Fibroblast of peridontal ligament (primary cell): Measurements from ENCODE around the gene PLEKHG7.
A peak's percentile ranks its signal among the peaks of the same experiment; 100 is the strongest.
"Not testable (repeated sequence)": the region's sequence is repeated elsewhere in the genome, so short reads cannot be mapped to it uniquely, and the experiment has no call there.

ENCODE experiments used
- DNase-seq: peaks from one replicate; pipeline ENCODE4 v3.0.0-alpha.2; 2010; ENCODE audit errors: extremely low read depth

The PLEKHG7 gene

DNA sequence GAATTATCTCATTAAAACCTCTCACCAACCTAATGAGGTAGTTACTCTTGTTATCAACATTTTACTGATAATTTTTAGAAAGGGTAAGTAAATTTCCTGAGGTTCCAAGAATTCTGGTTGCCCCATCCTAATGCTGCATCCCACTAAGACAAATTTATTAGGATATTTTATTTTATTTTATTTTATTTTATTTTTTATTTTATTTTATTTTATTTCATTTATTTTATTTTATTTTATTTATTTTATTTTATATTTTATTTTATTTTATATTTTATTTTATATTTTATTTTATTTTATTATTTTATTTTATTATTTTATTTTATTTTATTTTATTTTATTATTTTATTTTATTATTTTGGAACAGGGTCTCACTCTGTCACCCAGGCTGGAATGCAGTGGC, 46.9 kb downstream of the PLEKHG7 start:
- not testable (repeated sequence) for DNase-seq

GRCh38 chr12:92753976-92754885, 51.4 kb downstream of the PLEKHG7 start:
- DNase-seq, result peak; percentile 82

- DNase-seq, result no peak
These were observed 54.3 kb downstream of the PLEKHG7 start for GRCh38 chr12:92756898-92757596.

DNA sequence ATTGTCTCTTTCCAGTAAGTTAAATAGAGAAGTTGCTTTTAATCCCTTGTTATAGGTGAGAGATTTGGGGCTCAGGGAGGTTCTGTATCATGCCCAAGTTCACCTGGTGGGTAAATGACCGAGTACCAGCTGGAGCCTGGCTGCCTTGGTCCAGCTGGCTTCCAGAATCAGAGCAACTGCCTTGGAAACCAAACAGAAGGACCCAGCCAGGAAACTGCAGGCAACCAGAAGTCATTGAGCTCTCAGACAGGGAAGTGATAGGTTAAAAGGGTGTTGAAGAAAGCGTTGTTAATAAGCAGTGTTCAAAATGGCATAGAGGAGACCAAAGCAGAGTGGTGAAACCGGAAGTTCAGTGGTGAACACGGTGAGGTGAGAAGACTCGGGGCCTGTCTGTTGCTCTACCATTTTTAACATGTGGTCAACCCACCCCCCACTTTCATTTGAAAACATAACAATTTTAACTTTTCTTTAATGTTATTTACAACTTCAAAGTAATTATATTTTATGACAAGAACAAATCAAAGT, 54.9 kb downstream of the PLEKHG7 start:
- no peak for DNase-seq

DNA sequence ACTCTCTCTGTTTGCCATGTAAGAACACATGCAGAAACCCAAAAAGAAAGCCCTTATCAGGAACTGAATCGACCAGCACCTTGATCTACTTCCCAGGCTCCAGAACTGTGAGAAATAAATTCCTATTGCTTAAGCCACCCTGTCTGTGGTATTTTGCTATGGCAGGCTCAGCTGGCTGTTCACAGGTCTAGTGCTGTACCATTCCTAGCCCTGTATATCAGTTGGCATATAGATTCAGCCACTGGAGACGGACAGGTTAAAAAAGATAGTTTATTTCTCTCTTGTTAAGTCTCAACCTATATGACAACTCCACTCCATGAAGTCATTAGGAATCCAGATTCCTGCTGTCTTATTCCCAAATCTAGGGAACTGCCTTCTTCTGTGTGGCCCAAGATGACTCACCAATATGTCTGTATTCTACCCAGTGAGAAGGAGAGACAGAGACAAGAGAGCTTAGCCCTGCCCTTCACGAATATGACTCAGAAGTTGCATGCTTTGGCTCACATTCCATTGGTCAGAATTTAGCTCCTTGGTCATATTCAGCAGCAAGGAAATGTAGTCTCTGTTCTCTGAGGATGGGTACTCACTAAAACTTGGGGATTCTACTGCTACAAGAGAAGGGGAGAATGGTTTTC, 57.0 kb downstream of the PLEKHG7 start:
- DNase-seq, result peak; percentile 93

DNA sequence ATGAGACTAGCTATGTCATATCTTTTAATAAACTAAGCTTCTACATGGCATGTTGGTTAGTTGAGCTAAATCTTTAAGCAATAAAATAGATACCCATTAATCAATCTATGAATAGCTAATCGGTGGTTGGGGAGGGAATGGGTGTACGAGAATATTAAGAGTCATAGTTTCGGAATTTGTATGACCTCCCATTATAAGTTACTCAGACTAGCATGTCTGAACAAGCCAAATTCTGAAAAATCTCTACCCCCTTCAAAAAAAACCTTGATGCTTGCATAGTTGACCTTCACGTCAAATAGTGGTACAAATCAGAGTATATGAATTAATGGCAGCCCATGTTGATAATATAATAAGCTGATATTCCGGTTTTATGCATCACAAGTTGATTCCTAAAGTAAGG, 60.0 kb downstream of the PLEKHG7 start:
- no peak for DNase-seq

DNA sequence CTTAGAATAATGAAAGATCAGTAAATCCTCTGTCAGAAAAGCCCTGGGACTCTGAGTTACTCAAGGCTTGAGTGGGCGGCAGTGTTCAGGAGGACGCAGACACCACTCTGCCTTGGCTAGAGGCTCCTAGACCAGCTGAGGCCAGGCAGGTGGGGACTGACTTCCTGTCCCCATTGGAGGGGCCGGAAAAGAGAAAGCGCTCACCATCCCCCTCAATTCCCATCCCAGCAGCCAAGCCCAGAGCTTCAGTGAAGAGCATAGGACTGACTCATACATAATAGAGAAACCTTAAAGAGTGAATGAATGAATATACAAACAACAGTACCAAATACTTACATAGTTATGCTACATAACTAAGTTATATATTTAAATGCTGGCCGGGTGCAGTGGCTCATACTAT, 62.0 kb downstream of the PLEKHG7 start:
- DNase-seq, result no peak

DNA sequence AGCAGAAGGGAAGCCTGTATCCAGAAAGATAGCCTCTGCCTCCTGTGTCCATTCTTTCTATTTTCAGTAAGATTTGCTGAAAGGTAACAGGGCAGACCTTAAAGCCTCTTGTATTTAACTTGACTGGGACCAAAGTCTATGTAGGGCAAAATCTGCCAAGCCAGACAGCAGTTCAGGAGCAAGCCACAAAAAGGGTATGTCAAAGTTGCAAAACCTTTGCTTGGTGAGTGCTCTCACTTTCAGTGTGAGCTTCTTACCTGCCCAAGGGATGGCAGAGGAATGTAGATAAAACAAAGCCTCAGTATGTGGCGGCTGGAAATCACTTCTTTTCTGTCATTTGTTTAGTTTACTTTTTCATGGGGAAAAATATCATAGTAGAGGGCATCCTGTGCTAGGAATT, 63.1 kb downstream of the PLEKHG7 start:
- DNase-seq, result no peak

DNA sequence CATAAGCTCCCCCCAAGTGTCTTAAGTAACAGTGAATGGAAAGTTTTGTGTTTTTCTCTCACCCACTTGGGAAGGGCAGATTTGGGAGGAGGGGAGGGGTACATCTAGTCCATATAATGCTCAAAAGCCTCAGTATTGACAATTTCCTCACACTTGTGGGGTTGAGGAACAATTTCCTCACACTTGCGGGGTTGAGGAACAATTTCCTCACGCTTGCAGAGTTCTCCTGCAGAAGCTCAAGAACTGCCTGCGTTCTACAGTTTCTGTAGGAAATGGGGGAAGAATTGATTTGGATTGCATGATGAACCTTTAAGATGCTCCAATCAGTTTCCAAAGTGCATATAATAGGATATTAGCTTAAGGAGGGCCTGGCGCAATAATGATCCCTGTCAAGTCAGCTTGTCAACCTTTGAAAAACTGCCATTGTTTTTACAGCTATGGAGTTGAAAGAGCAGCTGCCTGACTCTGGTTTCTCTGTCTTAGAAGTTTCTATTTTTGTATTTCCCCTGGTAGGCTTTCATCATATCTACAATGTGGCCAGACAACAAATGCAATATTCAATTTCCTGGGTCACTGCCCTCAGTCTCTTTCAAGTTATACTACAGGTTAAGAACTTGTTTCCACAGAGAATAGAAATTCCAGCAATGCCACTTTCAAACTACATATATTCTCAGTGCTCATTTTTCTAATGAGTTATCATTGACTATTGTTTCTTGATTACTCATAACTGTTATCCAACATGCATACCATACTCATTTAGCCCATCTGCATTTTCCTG, 66.5 kb downstream of the PLEKHG7 start:
- DNase-seq, result peak; percentile 55

- no peak for DNase-seq
These were observed 68.2 kb downstream of the PLEKHG7 start for GRCh38 chr12:92771001-92771400.

- DNase-seq, result no peak
These were observed 72.6 kb downstream of the PLEKHG7 start for GRCh38 chr12:92775416-92775815.

DNA sequence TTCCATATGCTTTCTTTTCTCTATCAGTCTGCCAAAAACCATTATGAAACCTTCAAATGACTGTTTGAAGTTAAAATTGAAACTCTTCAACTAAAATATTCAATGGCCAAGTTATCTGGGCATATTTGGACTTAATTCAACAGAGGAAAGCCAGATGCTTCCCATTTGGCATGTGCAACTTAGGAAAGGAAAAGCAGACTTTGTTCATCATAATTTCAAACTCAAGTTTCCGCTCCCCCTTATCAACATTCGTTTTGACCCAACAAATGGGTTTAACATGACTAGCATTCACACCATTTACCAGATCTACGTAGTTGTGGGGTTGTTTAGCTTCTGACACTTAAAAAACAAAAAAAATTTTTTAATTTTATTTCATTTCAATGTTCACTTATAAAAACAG, 75.7 kb downstream of the PLEKHG7 start:
- DNase-seq, result peak; percentile 65

DNA sequence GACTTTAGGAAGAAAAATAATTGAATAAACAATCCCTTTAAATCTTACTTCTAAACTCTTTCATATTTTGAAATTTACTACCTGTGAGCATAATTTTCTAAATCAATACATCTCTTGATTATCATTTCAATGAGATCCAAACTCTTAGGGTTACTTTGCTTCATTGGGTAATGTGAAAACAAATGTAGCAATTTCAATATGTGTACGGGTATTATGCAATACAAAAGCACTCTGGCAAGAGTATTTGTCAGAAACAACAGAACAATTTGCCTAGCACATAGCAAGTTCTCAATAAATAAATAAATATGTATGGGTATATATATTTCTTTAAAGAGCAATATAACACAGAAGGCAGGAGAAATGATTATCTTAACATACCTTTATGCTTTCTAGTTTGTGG, 77.1 kb downstream of the PLEKHG7 start:
- DNase-seq, result peak; percentile 62

- peak; percentile 94 for DNase-seq
These were observed 81.6 kb downstream of the PLEKHG7 start for GRCh38 chr12:92784356-92784755.

DNA sequence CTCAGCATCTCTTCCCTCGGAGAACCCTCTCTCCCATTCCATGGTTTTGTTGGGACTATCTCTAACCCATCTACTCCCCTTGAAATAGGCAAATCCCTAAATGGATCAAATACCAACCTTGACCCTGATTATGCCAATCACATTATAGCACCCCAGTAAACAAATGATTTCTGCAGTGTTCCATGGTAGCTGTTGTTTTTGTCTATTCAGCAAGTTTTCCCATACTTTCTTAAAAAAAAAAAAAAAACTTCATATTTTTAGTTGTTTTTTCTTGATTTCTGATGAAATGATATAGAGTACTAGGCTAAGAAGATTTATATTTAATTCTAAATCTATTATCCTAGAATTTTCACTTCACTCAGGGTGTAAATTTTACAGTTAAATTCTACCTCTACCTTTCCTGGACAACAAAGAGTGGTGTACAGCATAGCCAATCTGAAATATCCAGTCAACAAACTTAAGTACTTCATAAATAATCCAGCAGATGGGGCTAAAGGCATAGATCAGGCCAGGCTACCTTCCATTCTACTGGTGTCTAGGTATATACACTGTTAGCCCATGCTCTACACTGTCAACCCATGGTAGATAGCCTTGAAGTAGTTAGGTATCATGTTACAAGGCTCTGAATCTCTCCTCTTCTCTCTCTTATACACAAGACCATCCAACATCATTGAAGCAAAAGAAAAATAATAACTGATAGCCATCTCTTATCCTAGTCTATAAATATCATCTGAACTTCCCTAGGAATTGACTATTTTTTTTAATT, 82.2 kb downstream of the PLEKHG7 start:
- peak; percentile 72 for DNase-seq

DNA sequence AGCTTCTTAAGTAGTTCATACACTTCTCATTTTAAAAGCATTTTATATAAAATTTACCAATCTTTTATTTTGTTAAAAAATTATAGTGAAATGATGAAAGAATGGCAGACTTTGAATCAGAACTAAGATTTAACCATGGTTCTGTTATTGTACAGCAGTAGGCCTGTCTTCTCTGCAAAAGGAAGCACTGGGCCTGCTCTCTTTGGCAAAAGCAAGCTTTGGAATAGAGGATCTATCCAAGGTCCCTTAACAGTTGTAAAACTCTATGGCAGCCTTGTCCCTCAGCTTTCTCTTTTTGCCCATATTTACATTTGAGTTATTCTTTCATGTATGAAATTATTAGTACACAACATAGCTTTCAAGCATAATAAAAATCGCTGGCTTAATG, 82.8 kb downstream of the PLEKHG7 start:
- DNase-seq, result no peak

DNA sequence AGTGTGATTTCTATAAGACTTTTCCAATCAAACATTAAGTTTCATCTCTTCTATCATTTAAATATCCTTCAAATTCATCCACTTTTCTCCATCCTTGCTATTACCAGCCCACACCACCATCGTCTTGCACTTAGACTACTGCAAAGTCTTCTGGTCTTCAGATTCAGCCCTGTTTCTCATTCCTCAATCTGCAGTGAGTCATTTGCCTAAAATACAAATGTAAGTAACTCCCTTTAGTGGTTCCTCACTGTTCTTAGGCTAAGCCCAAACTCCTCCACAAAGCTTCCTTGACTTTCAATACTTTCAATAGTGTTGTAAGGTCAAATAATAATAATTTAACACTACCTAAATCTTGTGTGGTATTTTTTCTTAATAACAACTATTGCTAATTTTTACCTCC, 83.3 kb downstream of the PLEKHG7 start:
- DNase-seq, result peak; percentile 82

DNA sequence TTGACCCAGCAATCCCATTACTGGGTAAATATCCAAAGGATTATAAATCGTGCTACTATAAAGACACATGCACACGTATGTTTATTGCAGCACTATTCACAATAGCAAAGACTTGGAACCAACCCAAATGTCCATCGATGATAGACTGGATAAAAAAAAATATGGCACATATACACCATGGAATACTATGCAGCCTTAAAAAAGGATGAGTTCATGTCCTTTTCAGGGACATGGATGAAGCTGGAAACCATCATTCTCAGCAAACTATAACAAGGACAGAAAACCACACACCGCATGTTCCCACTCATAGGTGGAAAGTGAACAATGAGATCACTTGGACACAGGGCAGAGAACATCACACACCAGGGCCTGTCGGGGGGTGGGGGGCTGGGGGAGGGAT, 91.6 kb downstream of the PLEKHG7 start:
- DNase-seq, result not testable (repeated sequence)

DNA sequence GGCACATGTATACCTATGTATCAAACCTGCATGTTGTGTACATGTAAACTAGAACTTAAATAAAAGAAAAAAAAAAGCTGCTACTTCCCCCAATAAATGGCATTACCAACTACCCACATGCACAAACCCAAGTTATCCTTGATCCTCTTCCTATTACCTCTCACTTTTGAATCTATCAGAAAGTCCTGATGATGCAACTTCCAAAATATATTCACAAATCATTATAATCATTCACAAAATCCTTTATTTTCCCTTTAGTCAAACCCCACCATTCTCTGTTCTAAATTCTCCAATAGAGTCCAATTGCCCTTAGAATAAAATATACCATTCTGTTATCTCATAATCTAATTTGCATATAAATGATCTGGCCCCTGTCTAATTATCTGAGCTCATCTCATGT, 92.0 kb downstream of the PLEKHG7 start:
- no peak for DNase-seq

- DNase-seq, result no peak
These were observed 93.9 kb downstream of the PLEKHG7 start for GRCh38 chr12:92796650-92797049.

DNA sequence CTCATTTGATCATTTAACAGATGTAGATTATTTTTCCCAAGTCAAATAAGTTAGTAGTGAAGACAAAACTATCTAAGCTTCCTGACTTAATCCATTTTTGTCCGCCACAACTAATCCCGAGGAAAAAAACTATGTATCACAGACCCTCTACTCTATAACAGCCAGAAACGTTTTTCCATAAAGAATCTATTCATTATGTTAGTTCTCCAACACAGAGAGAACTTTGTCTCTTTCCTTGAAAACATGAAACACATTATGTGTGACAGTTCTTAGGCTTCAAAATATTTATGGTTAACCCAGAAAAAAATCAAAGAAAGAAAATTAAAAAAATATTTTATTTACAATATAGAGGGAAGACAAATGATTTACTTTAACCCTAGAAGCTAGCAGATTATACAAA, 100.1 kb downstream of the PLEKHG7 start:
- no peak for DNase-seq
